Germinal center (tissue), 1 donor: Measurements from ENCODE around the gene DDX54.

Experiments
- DNase-seq: peaks from one replicate; pipeline ENCODE4 v3.0.0; 2012; ENCODE audit warnings: mixed read lengths, low spot score

DDX54 gene

DNA sequence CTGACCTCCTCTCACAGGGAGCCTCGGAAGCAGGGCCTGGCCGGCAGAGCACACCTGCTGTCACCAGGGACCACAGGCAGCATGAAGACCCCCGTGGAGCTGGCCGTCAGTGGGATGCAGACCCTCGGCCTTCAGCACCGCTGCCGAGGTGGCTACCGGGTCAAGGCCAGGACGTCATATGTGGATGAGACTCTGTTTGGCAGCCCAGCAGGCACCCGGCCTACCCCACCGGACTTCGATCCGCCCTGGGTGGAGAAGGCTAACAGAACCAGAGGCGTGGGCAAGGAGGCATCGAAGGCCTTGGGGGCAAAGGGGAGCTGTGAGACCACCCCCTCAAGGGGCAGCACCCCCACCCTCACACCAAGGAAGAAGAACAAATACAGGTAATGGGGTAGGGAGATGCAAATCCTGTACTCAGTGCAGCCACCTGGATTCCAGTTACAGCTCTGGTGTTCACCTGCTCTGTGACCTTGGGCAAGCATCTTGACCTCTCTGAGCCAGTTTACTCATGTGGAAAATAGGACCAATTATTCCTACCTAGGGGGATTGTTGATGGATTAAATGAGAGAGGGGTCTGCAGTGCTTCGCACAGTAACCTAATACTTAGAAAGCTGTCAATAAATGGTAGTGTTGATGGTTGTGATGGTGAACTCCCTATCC is 1.5 kb upstream of the DDX54 start:
- DNase-seq = no peak

DNA sequence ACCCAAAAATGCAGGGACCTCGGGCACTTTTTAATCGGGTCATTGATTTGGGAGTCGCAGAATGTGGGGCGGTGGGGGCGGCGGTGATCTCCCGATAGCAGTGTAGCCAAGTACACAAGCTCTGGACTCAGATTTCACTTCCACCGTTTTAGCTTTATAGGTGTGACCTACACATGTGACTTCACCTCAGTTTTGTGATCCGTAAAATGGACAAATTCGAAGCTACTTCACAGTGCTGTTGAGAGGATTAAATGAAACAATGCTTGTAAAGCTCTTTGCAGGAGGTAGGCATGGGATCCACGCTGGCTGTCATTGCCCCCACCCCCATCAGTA is 721 bp upstream of the DDX54 start:
- no peak for DNase-seq

DNA sequence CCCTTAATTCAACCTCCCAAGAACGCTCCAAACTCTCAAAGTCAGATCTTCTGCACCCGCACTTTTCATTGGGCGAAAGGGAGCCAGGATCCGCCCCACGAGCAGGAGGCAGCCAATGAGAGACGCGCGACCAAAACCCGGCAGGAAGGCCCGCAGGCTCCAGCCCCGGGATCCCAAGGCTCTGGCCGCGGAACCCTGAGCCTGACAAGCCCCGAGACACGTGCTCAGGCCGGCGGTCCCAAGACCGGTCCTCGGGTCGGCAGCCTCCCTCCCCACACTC is 438 bp downstream of the DDX54 start:
- DNase-seq = peak; percentile 93

DNA sequence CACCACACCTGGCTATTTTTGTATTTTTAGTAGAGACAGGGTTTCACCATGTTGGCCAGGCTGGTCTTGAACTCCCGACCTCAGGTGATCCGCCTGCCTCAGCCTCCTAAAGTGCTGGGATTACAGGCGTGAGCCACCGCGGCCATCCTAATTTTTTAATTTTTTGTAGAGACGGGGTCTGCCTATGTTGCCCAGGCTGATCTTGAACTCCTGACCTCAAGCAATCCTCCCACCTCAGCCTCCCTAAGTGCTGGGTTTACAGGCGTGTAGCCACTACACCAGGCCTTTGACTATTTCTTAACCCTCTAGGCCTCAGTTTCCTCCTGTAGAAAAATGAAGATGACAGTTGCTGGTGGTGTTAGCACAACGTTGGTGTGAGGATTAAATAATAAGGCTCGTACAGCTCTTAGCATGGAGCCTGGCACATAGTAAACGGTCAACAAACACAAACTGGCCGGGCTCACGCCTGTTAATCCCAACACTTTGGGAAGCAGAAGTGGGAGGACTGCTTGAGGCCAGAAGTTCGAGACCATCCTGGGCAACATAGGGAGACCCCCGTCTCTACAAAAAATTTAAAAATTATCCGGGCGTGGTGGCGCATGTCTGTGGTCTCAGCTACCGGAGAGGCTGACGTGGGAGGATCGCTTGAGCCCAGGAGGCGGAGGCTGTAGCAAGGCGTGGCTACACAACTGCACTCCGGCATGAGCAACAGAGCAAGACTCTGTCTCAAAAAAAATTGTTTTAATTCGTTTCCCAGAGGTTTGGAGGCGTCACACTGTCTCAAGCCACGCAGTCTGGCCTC is 979 bp downstream of the DDX54 start:
- no peak for DNase-seq

DNA sequence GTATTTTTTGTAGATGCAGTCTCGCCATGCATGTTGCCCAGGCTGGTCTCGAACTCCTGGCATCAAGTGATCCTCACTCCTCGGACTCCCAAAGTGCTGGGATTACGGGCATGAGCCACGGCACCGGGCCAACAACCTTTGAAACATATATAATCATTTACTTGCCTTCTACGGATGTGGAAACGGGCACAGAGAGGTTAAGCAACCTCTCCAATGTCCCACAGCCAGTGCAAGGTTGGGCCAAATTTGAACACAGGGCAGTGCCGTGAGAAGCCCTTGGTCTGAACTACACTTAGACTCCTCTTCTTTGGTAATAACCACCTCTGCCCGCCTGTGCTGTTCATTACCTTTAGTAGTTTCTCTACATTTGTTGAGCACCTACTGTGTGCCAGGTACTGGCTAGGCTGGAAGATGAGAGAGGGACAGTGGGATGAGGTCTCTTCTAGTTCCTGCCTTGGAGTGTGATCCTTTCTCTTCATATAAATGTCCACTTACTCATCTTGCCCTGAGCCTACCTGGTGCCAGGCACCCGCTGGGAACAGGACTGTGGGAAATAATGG is 2.2 kb downstream of the DDX54 start:
- no peak for DNase-seq

DNA sequence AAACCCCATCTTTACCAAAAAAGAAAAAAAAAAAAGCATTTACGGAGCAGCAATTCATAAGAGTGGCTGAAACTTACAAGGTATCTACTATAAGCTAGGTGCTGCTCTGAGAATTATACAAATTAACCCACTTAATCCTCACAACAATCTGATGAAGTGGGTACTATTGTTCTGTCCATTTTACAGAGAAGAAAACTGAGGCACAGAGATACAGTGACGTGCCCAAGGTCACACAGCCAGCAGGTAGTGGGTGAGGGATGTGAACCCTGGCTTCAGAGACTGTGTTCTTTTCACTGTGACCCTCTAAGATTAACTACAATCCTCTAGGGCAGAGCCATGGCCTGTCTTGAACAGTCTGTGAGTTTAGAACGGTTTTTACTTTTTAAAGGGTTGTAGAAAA is 3.3 kb downstream of the DDX54 start:
- DNase-seq = no peak

DNA sequence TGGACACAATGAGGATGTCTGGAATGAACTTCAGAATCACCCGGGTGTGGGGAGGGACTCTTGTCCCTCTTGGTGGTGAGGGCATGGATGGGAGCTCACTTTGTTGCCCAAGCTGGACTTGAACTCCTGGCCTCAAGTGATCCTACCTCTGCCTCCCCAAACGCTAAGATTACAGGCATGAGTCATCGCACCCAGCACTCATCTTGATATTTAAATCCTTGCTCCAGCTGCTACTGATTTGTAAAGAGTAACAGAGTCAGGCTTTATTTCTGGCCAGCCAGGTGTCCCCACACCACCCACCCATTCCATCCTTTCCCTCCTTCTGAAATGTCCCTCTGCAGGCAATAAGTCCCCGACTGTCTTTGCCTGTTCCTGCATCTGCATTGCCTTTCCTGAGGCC is 4.9 kb downstream of the DDX54 start:
- no peak for DNase-seq

DNA sequence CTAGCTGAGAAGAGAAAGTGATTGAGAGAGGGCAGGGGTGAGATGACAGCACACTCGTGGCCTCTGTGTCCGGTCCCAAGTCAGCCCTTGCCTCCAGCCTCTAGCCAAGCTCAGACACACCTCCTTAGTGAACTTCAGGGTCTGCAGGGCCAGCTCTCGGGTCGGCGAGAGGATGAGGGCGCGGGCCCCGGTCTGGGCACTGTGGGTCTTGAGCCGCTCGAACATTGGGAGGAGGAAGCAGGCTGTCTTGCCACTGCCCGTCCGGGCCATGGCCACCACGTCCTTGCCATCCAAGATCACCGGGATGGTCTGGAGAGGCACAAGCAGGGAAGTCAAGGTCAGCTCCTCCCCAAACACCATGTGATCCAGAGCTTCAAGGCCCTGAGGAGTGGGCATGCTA is 6.3 kb downstream of the DDX54 start:
- no peak for DNase-seq

DNA sequence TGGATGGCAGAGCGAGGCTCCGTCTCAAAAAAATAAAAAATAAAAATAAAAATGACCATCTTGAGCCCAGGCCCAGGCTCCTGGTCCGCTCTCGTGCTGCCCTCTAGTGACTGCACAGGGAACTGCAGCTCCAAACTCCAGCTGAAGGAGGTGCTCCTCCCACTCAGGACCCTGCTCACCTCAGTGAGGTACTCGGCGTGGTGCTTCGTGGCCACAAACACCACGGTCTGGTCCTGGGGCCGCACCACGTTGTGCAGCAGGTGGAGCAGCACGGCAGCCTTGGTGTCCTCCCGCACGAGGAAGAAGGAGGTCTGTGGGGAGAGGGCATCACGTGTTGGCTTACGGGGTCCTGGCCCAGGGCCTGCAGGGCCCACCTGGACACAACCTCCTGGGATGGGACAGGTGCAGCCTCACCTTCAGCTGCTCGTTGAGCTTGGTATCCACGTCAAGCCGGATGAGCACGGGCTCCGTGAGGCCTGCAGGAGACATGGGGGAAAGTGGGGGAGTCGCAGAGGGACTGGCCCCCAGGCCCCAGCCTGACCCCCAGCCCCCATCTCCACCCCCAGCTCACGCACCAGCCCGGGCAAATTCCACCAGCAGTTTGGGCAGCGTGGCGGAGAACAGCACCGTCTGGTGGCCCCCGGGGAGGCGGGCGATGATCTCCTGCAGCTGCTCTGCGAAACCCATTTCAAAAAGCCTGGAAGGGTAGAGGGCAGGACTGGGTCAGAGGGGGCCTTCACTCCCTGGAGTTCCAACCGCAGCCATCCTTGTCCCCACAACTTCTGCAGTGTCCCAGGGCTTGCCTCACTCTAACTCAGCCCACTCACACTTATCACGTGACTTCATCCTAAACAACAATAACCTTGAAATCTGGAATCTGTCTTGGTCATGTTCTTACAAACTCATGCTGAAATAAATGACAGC is 10.6 kb downstream of the DDX54 start:
- DNase-seq = peak; percentile 86

DNA sequence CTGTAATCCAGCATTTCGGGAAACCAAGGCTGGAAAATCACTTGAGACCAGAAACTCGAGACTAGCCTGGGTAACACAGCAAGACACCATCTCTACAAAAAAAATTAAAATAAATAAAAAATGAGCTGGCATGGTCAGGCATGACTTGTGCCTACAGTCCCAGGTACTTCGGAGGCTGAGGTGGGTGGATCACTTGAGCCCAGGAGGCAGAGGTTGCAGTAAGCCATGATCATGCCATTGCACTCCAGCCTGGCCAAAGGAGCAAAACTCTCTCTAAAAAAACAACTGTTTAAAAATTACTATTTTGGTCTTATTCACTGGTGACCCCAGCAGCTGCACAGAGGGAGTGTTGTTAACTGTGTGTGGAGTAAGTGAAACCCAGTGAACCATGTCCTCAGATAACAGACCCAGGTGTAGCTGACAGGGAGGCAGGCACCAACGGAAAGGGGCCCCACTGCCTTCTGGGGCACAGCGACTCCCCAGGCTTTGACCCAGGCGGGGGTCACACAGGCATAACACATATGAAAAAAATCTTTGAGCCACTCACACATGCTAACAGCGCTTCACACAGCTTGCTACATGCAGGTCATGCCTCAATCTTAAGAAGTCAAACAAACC is 12.1 kb downstream of the DDX54 start:
- peak; percentile 53 for DNase-seq

DNA sequence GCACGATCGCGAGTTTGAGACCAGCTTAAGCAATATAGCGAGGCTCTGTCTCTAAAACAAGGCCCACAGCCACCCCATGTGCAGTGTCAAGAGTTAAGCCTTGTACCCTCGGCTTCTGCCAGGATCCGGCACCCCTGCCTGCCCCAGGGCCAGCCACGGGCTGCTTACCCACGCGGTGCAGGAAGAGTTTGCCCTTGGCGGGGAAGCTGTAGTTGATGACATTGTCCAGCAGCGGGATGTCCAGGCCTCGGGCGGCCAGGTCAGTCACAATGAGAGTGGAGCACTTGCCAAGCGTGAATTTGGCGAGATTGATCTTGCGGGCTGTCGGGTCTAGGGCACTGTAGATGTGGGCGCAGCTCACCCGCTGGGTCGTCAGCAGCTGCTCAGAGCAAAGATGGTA is 13.1 kb downstream of the DDX54 start:
- DNase-seq = no peak

DNA sequence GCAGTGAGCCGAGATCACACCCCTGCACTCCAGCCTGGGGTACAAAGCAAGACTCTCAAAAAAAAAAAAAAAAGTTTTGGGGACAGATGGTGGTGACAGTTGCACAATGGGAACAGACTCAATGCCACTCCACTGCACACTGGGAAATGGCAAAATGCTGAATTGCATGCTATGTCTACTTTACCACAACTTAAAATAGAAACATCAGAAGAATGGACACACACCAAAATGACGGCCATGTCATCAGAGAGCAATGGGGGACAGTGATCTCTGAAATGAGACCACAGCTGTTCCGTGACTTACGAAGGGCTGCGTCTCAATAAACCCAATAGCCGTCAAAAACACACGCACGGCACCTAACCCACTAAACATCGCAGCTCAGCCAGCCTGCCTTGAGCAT is 13.7 kb downstream of the DDX54 start:
- DNase-seq = no peak

DNA sequence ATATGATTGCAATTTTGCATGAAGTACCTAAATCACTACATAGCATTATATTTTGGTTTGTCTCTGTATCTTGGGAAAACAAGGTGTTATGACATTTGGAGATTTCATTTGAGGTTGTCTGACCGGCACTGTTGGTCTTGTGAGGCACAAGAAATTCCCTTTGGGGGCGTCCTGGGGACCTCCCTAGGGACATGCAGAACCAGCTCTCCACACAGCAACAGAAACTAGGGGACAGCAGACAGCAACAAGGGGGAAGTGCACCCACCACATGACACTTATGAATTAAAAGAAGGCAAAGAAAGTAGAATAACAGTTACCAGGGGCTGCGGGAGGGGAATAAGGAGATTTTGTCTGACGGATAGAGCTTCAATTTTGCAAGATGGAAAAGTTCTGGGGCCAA is 14.4 kb downstream of the DDX54 start:
- peak; percentile 40 for DNase-seq

DNA sequence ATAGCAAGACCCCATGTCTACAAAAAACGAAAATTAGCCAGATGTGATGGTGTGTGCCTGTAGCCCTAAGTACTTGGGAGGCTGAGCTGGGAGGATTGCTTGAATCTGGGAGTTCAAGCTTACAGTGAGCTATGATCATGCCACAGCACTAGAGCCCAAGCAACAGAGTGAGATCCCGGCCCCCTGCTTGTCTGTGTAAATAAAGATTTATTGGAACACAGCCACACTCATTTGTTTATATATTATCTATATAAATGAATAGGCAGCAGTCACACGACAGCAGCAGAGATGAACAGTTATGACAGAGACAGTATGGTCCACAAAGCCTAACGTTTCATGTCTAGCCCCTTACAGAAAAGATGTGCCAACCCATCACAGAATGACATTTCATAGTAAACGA is 14.8 kb downstream of the DDX54 start:
- no peak for DNase-seq

DNA sequence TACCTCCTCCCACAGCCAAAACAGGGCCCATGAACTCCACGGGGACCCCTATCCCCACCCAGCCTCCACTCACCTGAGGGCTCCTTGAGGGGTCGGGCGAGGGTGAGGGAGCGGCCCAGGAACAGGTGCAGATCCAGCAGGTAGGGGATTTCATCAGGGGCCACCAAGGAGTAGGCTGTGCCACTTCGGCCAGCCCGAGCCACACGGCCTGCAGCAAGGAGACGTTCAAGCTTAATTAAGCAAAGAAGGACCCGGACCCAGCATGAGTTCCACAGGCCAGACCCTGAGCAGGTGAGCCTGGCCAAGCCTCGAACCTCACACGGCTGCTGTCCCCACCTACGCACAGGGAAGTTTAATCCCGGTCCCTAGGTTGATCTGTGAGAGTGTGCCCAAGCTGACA is 15.6 kb downstream of the DDX54 start:
- no peak for DNase-seq

DNA sequence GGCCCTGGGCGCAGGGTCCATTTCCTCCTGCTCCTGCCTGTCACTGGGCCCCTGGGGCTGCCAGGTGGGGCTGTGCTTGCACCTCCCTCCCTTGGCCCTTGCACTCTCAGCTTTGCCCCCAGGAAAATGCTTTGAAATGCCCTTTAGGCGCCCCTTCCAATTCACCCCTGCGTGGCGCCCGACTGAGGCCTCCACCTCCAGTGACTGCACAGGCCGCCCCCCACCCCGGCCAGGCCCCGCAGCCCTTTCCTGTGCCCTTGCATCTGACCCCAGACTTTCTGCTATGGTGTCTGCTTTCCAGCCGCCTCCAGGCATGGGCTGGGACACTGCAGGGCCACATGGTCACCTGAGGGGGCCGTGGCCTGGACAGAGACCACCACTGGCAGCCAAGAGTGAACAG is 17.4 kb downstream of the DDX54 start:
- no peak for DNase-seq

DNA sequence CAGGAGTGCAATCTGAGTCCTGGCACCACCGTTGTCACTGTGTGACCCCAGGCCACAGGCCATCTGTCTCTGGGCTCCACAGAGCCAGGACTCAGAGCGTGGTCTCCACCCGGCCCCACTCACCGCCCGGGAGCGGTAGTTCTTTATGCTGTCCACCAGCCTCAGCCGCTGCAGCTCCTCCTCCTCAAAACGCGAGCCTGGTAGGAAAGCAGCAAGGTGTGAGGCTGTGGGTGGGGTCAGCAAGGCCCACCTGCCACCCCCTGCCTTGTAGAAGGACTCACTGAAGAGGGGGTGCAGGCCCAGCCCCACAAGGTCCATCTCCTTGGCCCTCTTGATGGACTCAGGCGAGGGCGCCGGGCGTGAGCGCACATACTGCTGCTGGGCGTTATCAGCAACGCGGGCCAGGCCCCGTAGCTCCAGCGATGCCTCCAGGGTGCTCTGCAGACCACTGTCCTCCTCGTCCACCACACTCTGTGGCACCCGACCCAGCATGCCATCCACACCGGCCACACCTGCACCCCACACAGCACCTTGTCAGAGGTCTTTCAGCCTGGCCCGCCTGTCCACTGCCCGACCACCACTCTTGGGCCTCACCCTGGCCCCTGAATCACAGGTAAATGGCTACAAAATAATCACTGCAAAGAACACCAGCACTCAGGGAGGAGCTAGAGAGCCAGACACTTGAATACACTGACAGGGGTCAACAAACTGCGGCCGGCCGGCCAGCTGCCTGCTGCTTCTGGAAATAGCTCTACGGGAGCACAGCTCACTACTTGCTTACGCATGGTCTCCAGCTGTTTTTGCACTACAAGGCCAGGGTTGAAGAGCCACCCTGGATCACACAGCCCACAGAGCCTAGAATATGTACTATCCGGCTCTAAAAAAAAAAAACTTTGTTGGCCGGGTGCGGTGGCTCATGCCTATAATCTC is 19.5 kb downstream of the DDX54 start:
- no peak for DNase-seq

DNA sequence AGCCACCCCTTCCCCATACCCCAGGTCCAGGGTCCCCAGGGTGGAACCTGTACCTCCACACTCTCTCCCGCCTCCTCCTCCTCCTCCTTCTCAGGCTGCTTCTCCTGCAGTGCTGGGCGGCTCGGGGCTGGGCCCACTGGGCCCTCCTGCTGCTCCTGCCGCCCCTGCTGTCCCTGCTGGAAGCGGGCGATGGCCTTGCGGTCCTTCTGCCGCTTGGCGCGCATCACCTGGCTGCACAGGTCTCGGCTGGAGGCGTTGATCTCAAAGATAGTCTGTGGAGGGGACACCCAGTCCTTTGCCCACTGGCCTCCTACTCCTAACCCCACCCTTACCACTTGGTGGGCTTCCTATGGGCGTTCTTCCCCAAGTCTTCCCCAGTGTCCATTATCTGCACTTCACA is 21.3 kb downstream of the DDX54 start:
- no peak for DNase-seq

DNA sequence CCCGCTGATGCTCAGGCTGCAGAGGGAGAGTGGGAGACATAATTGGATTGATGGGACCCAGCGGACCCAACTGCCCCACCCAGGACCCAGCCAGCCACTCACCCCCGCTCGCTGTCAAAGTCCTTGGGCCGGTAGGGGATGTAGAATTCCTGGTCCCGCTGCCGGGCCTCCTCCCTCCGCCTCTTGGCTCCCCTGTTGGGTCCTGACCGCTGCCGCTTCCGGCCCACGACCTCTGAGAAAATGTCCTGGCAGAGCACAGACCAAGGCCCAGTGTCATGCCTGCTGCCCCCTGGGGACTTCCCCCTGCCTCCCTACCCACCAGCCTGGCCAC is 22.3 kb downstream of the DDX54 start:
- DNase-seq = no peak

DNA sequence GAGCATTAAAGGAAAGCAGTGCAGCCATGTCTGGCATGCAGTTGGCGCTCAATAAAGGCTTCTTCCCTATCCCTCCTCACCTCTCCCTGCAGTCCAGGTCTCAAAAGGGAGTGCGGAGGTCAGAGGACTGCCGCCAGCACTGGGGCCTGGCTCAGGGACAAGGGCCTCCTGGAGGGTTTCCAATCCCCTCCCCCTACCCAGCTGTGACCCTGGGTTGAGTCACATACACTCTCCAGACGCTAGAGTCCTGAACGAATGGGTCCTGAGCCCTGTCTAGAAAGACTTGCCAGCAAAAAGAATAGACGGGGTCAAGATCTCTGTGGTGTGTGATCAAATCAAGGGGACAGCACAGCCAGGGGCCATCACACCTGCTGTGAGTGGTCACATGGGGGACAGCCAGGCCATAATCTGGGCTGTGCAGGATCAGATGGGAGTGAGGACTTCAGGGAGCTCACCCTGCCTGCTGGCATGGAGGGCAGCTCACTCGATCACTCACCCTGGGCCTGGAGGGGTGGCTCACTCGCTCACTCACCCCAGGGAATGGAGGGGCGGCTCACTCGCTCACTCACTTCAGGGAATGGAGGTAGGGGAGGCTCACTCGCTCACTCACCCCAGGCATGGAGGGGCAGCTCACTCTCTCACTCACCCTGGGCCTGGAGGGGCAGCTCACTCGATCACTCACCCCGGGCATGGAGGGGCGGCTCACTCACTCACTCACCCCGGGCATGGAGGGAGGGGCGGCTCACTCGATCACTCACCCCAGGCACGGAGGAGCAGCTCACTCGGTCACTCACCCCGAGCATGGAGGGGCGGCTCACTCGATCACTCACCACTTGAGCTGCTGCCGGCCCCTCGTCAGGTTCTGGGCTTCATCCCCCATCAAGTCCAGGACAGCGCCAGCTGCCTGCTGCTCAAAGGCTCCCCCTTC is 22.9 kb downstream of the DDX54 start:
- DNase-seq = no peak
